Measurements from ENCODE around the gene ITSN2. TPM values are rescaled to one million over a fixed set of nuclear protein-coding genes. Genes with fewer than 3 reads are reported as not detected.

Gene ITSN2
- polyA plus RNA-seq, 3 donors = 25.2 to 27.7 (median 26.3) TPM

Other genes with a start within 250 kb of the ITSN2 start
- 1 to 10 TPM; 1.6 to 2.5 (median 1.7) TPM for gene PFN4, start 237.2 kb downstream of the ITSN2 start, polyA plus RNA-seq (ENCODE audit: insufficient read length in 3 of 3)
- gene FAM228B, start 237.1 kb downstream of the ITSN2 start, polyA plus RNA-seq (ENCODE audit: insufficient read length in 3 of 3) = 10 to 100 TPM; 20.2 to 31.9 (median 29.8) TPM
- gene FAM228A, start 185.5 kb downstream of the ITSN2 start, polyA plus RNA-seq (ENCODE audit: insufficient read length in 3 of 3) = 1 to 10 TPM in 2 of 3 donors, under 1 TPM in 1; 0.75 to 1.2 (median 1.1) TPM
- gene NCOA1, start 130.7 kb upstream of the ITSN2 start, polyA plus RNA-seq (ENCODE audit: insufficient read length in 3 of 3) = 10 to 100 TPM; 45.9 to 49.5 (median 48.4) TPM

Data from right renal cortex interstitium (tissue), 3 donors.